ENCODE measurements around the gene RAB3GAP1. TPM values are rescaled to one million over a fixed set of nuclear protein-coding genes. Genes with fewer than 3 reads are reported as not detected.

The RAB3GAP1 gene
- polyA plus RNA-seq, 4 donors: 45.6 to 60.2 (median 52.5) TPM

GRCh38 chr2:135159191-135159590 lies 107.1 kb downstream of the RAB3GAP1 start:
- DNase-seq (ENCODE audit: low read depth in 4 of 4, low spot score in 2 of 4): no peak

GRCh38 chr2:135162377-135162776 lies 110.3 kb downstream of the RAB3GAP1 start:
- DNase-seq (ENCODE audit: low read depth in 4 of 4, low spot score in 2 of 4): no peak

- no peak for DNase-seq (ENCODE audit: low read depth in 4 of 4, low spot score in 2 of 4)
Measured at GRCh38 chr2:135162786-135163185, 110.7 kb downstream of the RAB3GAP1 start.

- DNase-seq (ENCODE audit: low read depth in 4 of 4, low spot score in 2 of 4): no peak
Measured at GRCh38 chr2:135163306-135163705, 111.2 kb downstream of the RAB3GAP1 start.

GRCh38 chr2:135163901-135164300 lies 111.8 kb downstream of the RAB3GAP1 start:
- no peak for DNase-seq (ENCODE audit: low read depth in 4 of 4, low spot score in 2 of 4)

- no peak for DNase-seq (ENCODE audit: low read depth in 4 of 4, low spot score in 2 of 4)
Measured at GRCh38 chr2:135164431-135164830, 112.3 kb downstream of the RAB3GAP1 start.

- DNase-seq (ENCODE audit: low read depth in 4 of 4, low spot score in 2 of 4): no peak
Measured at GRCh38 chr2:135167273-135167672, 115.2 kb downstream of the RAB3GAP1 start.

GRCh38 chr2:135168204-135168856 lies 116.2 kb downstream of the RAB3GAP1 start:
- DNase-seq (ENCODE audit: low read depth in 4 of 4, low spot score in 2 of 4): no peak

GRCh38 chr2:135169900-135170753 lies 118.0 kb downstream of the RAB3GAP1 start:
- DNase-seq (ENCODE audit: low read depth in 4 of 4, low spot score in 2 of 4): no peak

- DNase-seq (ENCODE audit: low read depth in 4 of 4, low spot score in 2 of 4): no peak
Measured at GRCh38 chr2:135174049-135174809, 122.1 kb downstream of the RAB3GAP1 start.

- DNase-seq (ENCODE audit: low read depth in 4 of 4, low spot score in 2 of 4): no peak
Measured at GRCh38 chr2:135174810-135175093, 122.7 kb downstream of the RAB3GAP1 start.

GRCh38 chr2:135175177-135175576 lies 123.1 kb downstream of the RAB3GAP1 start:
- no peak for DNase-seq (ENCODE audit: low read depth in 4 of 4, low spot score in 2 of 4)

- no peak for DNase-seq (ENCODE audit: low read depth in 4 of 4, low spot score in 2 of 4)
Measured at GRCh38 chr2:135179689-135180088, 127.6 kb downstream of the RAB3GAP1 start.

GRCh38 chr2:135182190-135182589 lies 130.1 kb downstream of the RAB3GAP1 start:
- no peak for DNase-seq (ENCODE audit: low read depth in 4 of 4, low spot score in 2 of 4)

- DNase-seq (ENCODE audit: low read depth in 4 of 4, low spot score in 2 of 4): no peak
Measured at GRCh38 chr2:135182601-135183000, 130.5 kb downstream of the RAB3GAP1 start.

GRCh38 chr2:135183822-135184221 lies 131.7 kb downstream of the RAB3GAP1 start:
- DNase-seq (ENCODE audit: low read depth in 4 of 4, low spot score in 2 of 4): no peak

- DNase-seq (ENCODE audit: low read depth in 4 of 4, low spot score in 2 of 4): no peak
Measured at GRCh38 chr2:135186054-135186453, 134.0 kb downstream of the RAB3GAP1 start.

- no peak for DNase-seq (ENCODE audit: low read depth in 4 of 4, low spot score in 2 of 4)
Measured at GRCh38 chr2:135187270-135187669, 135.2 kb downstream of the RAB3GAP1 start.

GRCh38 chr2:135189148-135189547 lies 137.1 kb downstream of the RAB3GAP1 start:
- DNase-seq (ENCODE audit: low read depth in 4 of 4, low spot score in 2 of 4): no peak

GRCh38 chr2:135190799-135191198 lies 138.7 kb downstream of the RAB3GAP1 start:
- DNase-seq (ENCODE audit: low read depth in 4 of 4, low spot score in 2 of 4): no peak

- DNase-seq (ENCODE audit: low read depth in 4 of 4, low spot score in 2 of 4): peak in 1 of 4 donors; percentile 20
Measured at GRCh38 chr2:135198481-135198880, 146.4 kb downstream of the RAB3GAP1 start.

Data from left renal cortex interstitium (tissue), 4 donors.